ENCODE data around the gene OR4D10.
A peak's percentile ranks its signal among the peaks of the same experiment; 100 is the strongest.
"Not testable (repeated sequence)": the region's sequence is repeated elsewhere in the genome, so short reads cannot be mapped to it uniquely, and the experiment has no call there.

OR4D10 gene

GRCh38 chr11:59473015-59473414 is at the start of gene OR4D10:
Gene OR4D10 (plus strand): TSS chr11:59473315. CDS start chr11:59477430, 4,115 bp downstream.
- DNase-seq (ENCODE audit: low spot score) = no peak

GRCh38 chr11:59423835-59424234 is 49.3 kb upstream of the OR4D10 start:
- no peak for DNase-seq (ENCODE audit: low spot score)

DNA sequence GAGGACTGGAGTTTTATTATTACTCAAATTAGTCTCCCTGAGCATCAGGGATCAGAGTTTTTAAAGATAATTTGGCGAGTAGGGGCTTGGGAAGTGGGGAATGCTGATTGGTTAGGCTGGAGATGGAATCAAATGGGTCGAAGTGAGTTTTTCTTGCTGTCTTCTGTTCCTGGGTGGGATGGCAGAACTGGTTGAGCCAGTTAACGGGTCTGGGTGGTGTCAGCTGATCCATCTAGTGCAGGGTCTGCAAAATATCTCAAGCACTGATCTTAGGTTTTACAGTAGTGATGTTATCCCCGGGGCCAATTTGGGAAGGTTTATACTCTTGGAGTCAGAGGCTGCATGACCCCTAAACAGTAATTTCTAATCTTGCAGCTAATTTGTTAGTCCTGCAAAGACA is 48.0 kb upstream of the OR4D10 start:
- no peak for DNase-seq (ENCODE audit: low spot score)

- DNase-seq (ENCODE audit: low spot score) = no peak
Observed at GRCh38 chr11:59426361-59427067, 46.6 kb upstream of the OR4D10 start, which contains the start of gene OR5A2. Gene OR5A2 (minus strand): TSS chr11:59426413. CDS start chr11:59422953, 3,460 bp downstream.

DNA sequence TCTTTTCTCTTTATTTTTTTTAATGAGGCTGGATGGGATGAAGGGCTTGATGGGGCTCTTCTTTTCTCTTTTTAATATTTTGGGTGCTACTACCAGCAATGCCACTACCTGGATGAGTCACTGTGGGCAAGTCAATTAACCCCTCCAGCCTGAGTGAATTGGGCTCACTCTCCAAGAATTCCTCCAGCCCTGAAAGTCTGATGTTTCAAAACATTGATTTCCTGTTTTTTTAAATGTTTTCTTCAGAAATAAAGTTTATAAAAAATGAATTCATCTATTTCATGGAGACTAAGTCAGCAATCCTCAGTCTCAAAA is 46.1 kb upstream of the OR4D10 start:
- DNase-seq (ENCODE audit: low spot score) = no peak

DNA sequence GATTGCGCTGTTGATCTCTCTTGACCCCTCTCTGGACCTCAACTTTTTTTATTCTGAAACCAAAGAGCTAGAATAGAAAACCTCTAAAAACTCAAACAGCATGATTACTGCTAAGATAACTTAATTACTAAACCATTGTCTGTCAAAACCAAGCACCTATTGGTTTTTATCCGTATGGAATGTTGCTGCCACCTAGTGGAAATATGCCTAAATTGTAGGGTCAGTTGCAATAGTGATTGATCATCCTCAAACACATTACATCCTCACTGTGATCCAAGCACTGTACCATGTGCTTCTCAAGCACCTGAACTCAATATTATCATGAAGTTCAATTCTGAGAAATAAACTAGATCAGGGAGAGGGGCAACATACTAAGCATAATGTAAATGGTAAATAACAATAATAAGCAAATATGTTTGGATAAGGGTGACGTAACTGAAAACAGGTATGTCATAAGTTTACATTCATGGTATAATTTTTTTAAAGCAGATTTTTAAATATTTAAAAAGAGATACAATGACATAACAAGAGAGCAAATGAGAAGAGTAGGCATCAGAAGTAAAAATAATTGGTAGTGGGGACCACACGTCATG is 43.1 kb upstream of the OR4D10 start:
- DNase-seq (ENCODE audit: low spot score) = peak; percentile 58

DNA sequence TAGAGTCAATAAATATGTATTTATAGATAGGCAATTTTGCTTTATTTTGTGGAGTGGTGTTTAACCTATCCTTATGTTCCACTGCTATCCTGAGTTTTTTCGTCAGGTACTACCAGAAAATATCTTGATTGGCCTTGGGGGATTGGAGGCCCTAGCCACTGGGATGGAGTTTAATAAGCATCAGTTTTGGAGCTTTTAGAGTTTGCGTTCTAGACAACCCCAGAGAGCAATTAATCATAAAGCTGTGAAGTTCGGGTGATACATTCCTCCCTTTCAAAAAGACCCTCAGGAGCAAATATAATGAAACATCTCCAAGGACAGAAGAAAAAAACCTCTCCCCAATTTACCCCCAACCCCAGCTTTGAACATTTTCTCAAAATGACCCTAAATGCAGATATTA is 36.9 kb upstream of the OR4D10 start, which contains the start of gene OR5A1:
Gene OR5A1, plus strand, starts transcription at position 301 of the 400 bp plus-strand sequence. CDS start 6,700 bp downstream, outside the sequence.
- no peak for DNase-seq (ENCODE audit: low spot score)

- no peak for DNase-seq (ENCODE audit: low spot score)
Observed at GRCh38 chr11:59437770-59438169, 35.3 kb upstream of the OR4D10 start.

GRCh38 chr11:59445624-59446023 is 27.5 kb upstream of the OR4D10 start:
- DNase-seq (ENCODE audit: low spot score) = not testable (repeated sequence)

DNA sequence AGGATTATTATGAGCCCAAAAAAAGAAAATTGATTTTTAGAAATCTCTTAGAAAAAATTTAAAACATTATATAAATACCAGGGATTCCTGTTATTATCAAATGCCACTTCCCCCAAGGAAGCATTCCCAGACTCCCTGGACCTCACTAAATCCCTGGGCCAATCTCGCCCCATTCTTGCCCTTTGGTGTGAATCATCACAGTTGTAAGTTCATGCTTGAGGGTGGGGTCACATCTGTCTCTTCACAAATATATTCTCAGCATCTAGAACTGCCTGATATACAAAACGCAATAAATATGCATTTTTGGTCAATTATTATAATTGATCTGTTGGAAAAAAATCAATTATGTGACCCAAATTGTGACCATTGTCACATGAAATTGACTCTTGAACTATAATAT is 24.6 kb upstream of the OR4D10 start:
- DNase-seq (ENCODE audit: low spot score) = no peak

DNA sequence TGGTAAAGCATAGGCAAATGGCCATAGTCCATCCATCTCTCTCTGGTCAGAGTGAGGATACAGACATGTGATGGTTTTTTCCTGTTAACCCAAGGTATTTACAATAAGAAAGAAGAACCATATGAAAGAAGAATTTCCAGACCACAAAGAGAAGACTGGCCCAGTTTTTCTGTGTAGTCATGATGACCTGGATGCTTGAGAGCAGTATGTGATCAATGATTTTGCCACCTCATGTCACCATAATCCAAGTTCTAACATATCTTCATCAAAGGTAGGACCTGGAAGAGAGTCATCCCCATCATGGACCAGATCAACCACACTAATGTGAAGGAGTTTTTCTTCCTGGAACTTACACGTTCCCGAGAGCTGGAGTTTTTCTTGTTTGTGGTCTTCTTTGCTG is 16.5 kb upstream of the OR4D10 start, which contains the start of gene OR4D6:
Gene OR4D6, plus strand, starts transcription at position 301 of the 400 bp plus-strand sequence. Its CDS starts 0 bp downstream, at position 301.
- no peak for DNase-seq (ENCODE audit: low spot score)

DNA sequence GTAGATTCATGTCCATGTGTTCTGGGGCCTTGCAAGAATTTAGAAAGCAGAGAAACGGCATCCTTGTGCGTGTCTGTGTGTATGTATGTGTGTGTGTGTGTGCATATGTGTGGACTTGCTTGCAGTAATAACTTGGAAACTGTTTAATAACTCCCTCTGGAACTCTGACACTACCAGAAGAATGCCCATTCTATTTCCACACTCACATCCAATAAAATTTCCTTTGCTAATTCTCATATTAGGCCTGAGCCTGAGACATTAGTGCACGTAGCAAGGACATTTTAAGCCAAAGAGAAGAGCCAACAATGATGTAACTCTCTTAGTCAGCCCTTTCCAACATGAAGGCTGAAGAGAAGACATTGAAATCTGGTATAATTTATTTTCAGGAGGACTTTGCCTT is 13.2 kb upstream of the OR4D10 start:
- no peak for DNase-seq (ENCODE audit: low spot score)

- DNase-seq (ENCODE audit: low spot score) = peak; percentile 51
Observed at GRCh38 chr11:59463190-59463641, 9.9 kb upstream of the OR4D10 start.

GRCh38 chr11:59475176-59475575 is 2.1 kb downstream of the OR4D10 start:
- DNase-seq (ENCODE audit: low spot score) = no peak

GRCh38 chr11:59479906-59480305 is 6.8 kb downstream of the OR4D10 start:
- no peak for DNase-seq (ENCODE audit: low spot score)

- DNase-seq (ENCODE audit: low spot score) = no peak
Observed at GRCh38 chr11:59480359-59480758, 7.2 kb downstream of the OR4D10 start.

- no peak for DNase-seq (ENCODE audit: low spot score)
Observed at GRCh38 chr11:59501931-59502330, 28.8 kb downstream of the OR4D10 start.

- DNase-seq (ENCODE audit: low spot score) = no peak
Observed at GRCh38 chr11:59503276-59503675, 30.2 kb downstream of the OR4D10 start, which contains the start of gene OR4D11. Gene OR4D11 (plus strand): TSS chr11:59503576. CDS start chr11:59503576, 0 bp downstream.

DNA sequence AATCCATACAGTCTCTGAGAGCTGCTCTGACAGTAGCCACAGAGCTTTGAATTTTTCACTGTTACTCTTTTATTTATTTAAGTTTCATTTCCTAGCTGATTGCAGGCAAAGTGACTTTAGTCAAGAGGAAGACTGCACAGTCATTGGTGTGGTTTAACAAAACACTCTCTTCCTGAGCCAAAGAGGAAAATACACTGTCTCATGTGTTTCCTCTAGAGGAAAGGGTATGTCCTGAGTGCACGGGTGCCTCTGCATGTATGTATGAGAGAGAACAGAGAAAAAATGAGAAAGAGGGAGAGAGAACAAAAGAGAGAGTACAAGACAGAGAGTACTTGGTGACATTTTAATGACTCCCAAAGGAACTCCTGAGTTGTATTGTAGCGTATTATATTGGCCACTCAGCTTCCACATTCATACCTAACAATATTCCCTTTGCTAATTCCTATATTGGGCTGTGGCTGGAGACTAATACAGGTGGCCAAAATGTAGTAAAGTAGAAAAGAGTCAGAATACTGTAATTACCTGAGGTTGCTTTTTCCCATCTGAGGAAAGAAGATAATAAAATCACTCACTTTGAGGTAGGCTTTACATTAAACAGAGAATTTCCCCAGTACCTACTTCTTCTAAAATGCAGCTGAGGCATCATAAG is 38.0 kb downstream of the OR4D10 start, which contains the start of gene OR4D9:
Gene OR4D9, plus strand, starts transcription at position 599 of the 649 bp plus-strand sequence. CDS start 3,374 bp downstream, outside the sequence.
- no peak for DNase-seq (ENCODE audit: low spot score)

GRCh38 chr11:59511675-59512074 is 38.6 kb downstream of the OR4D10 start:
- DNase-seq (ENCODE audit: low spot score) = no peak

- not testable (repeated sequence) for DNase-seq (ENCODE audit: low spot score)
Observed at GRCh38 chr11:59520139-59520538, 47.0 kb downstream of the OR4D10 start.

GRCh38 chr11:59520741-59521140 is 47.6 kb downstream of the OR4D10 start:
- no peak for DNase-seq (ENCODE audit: low spot score)

DNA sequence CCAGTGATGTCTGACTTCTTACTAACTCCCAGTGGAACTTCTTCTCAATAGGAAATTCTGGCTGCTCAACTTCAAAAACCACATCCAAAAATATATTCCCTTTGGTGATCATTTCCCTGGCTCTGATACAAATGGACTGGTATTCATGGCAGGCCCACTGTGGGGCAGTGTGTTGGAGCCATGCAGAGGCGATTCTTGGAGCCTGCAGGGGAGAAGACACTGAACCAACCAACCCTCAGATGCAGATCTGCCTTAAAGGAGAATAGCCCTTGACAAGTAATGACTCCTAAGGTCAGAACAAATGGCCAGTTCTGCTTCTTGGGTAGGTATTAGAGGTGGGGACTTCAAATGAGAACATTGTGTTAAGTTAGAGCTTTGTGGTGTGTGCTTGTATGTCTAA is 50.4 kb downstream of the OR4D10 start:
- peak; percentile 22 for DNase-seq (ENCODE audit: low spot score)
